Activated CD8-positive, alpha-beta memory T cell treated with anti-CD3 and anti-CD28 coated beads for 36 hours (primary cell): ENCODE measurements around the gene CIAO1. TPM values are rescaled to one million over a fixed set of nuclear protein-coding genes. Genes with fewer than 3 reads are reported as not detected.

Source experiments
- CTCF ChIA-PET: fragments of 350-600 bp; sonication (Branson Sonifier 250); formaldehyde crosslinking; loops from one replicate; lab custom pipeline; 2021; ENCODE audit warnings: antibody characterized with exemption; lab: Charles Lee
- POLR2A ChIA-PET: fragments of 350-600 bp; sonication (Branson Sonifier 250); formaldehyde crosslinking; loops from one replicate; lab custom pipeline; 2021; ENCODE audit warnings: antibody characterized with exemption; lab: Charles Lee
- total RNA-seq, 2 experiments: library from RNA; stranded (reverse); gene quantifications; one replicate each; pipeline ENCODE4 v1.2.3, GENCODE V29; 2021

CIAO1 gene
- total RNA-seq, 2 experiments from 2014 or later: 76.7 to 76.8 TPM

- ChIA-PET CTCF (interaction anchor here (0.8 to 1.3 kb wide), 4 partner anchors 33 to 148 kb away, joined by 3 to 7 read pairs (median 4); partner anchors contain the start of gene STARD7), POLR2A (interaction anchor here (0.5 kb wide), 1 partner anchor 83 kb away, joined by 3 read pairs; no protein-coding TSS in a partner anchor)
These were observed 1.2 kb upstream of the CIAO1 start for GRCh38 chr2:96264656-96265348.

GRCh38 chr2:96265349-96265839 lies 631 bp upstream of the CIAO1 start:
- ChIA-PET CTCF (interaction anchor here (1.0 to 1.3 kb wide), 3 partner anchors 34 to 148 kb away, joined by 3 to 7 read pairs (median 5); partner anchors contain the start of gene STARD7), POLR2A (no interaction called here)

GRCh38 chr2:96267159-96267971 lies 1.3 kb downstream of the CIAO1 start:
- CTCF ChIA-PET: interaction anchor here (0.7 to 1.7 kb wide), 11 partner anchors 28 to 287 kb away, joined by 3 to 9 read pairs (median 4); partner anchors contain the start of genes ASTL and STARD7

GRCh38 chr2:96271995-96272394 lies 6.0 kb downstream of the CIAO1 start:
- ChIA-PET POLR2A (no interaction called here), CTCF (no interaction called here)

More at GRCh38 chr2:96267159-96267971, 1.3 kb downstream of the CIAO1 start:
- POLR2A ChIA-PET: interaction anchor here (0.6 to 2.0 kb wide), 8 partner anchors 37 to 268 kb away, joined by 3 to 17 read pairs (median 5); partner anchors contain the start of gene STARD7

GRCh38 chr2:96273763-96274162 lies 7.7 kb downstream of the CIAO1 start:
- CTCF ChIA-PET: interaction anchor here (0.8 kb wide), 1 partner anchor 281 kb away, joined by 3 read pairs; no protein-coding TSS in a partner anchor
- POLR2A ChIA-PET: interaction anchor here (0.7 to 0.8 kb wide), 2 partner anchors 21 to 79 kb away, joined by 4 to 5 read pairs; no protein-coding TSS in a partner anchor

- CTCF ChIA-PET: interaction anchor here (0.8 to 1.0 kb wide), 2 partner anchors 14 to 282 kb away, joined by 3 read pairs; no protein-coding TSS in a partner anchor
- POLR2A ChIA-PET: interaction anchor here (0.8 kb wide), 1 partner anchor 78 kb away, joined by 4 read pairs; no protein-coding TSS in a partner anchor
These were observed 8.5 kb downstream of the CIAO1 start for GRCh38 chr2:96274355-96275056.

GRCh38 chr2:96276787-96277499 lies 10.9 kb downstream of the CIAO1 start:
- POLR2A ChIA-PET: interaction anchor here (0.6 to 1.3 kb wide), 2 partner anchors 17 to 28 kb away, joined by 4 to 7 read pairs; no protein-coding TSS in a partner anchor
- CTCF ChIA-PET: interaction anchor here (0.7 kb wide), 2 partner anchors 249 to 253 kb away, joined by 3 to 5 read pairs; no protein-coding TSS in a partner anchor

GRCh38 chr2:96287273-96287856 lies 21.3 kb downstream of the CIAO1 start:
- ChIA-PET CTCF (interaction anchor here (1.1 to 1.3 kb wide), 2 partner anchors 15 to 18 kb away, joined by 3 to 4 read pairs; partner anchors contain the start of gene SNRNP200), POLR2A (no interaction called here)

- ChIA-PET POLR2A (interaction anchor here (1.2 kb wide), 1 partner anchor 10 kb away, joined by 4 read pairs; no protein-coding TSS in a partner anchor), CTCF (no interaction called here)
These were observed 25.7 kb downstream of the CIAO1 start for GRCh38 chr2:96291751-96292150.

- ChIA-PET CTCF (interaction anchor here (0.7 to 1.4 kb wide), 2 partner anchors 13 to 280 kb away, joined by 3 to 5 read pairs; no protein-coding TSS in a partner anchor), POLR2A (interaction anchor here (0.5 to 1.1 kb wide), 6 partner anchors 12 to 147 kb away, joined by 3 to 7 read pairs (median 3); no protein-coding TSS in a partner anchor)
These were observed 28.2 kb downstream of the CIAO1 start for GRCh38 chr2:96294271-96294670.

- ChIA-PET CTCF (no interaction called here), POLR2A (no interaction called here)
These were observed 30.9 kb downstream of the CIAO1 start for GRCh38 chr2:96296925-96297324.

GRCh38 chr2:96301865-96302264 lies 35.8 kb downstream of the CIAO1 start:
- ChIA-PET CTCF (interaction anchor here (0.9 to 1.0 kb wide), 2 partner anchors 14 to 19 kb away, joined by 3 read pairs; no protein-coding TSS in a partner anchor), POLR2A (interaction anchor here (1.2 kb wide), 1 partner anchor 20 kb away, joined by 3 read pairs; no protein-coding TSS in a partner anchor)

GRCh38 chr2:96304606-96305005 lies 38.6 kb downstream of the CIAO1 start:
- CTCF ChIA-PET: interaction anchor here (1.0 to 1.6 kb wide), 5 partner anchors 17 to 43 kb away, joined by 3 to 9 read pairs (median 4); no protein-coding TSS in a partner anchor
- POLR2A ChIA-PET: interaction anchor here (0.9 to 3.0 kb wide), 5 partner anchors 17 to 97 kb away, joined by 4 to 23 read pairs (median 5); partner anchors contain the start of gene ITPRIPL1

- CTCF ChIA-PET: interaction anchor here (0.7 to 1.6 kb wide), 8 partner anchors 15 to 44 kb away, joined by 3 to 9 read pairs (median 4); partner anchors contain the start of gene ITPRIPL1
- POLR2A ChIA-PET: interaction anchor here (0.7 to 3.0 kb wide), 8 partner anchors 11 to 227 kb away, joined by 4 to 23 read pairs (median 4); partner anchors contain the start of gene ITPRIPL1
These were observed 39.3 kb downstream of the CIAO1 start, which contains the start of gene SNRNP200 for GRCh38 chr2:96305091-96305978. SNRNP200 (minus strand) TSS chr2:96305546; CDS start chr2:96305437, 109 bp downstream.

GRCh38 chr2:96305979-96306308 lies 39.9 kb downstream of the CIAO1 start:
- ChIA-PET CTCF (interaction anchor here (0.7 to 1.6 kb wide), 6 partner anchors 14 to 107 kb away, joined by 3 to 6 read pairs (median 4); partner anchors contain the start of gene ITPRIPL1), POLR2A (interaction anchor here (0.7 to 3.0 kb wide), 7 partner anchors 10 to 226 kb away, joined by 3 to 23 read pairs (median 5); partner anchors contain the start of genes ITPRIPL1 and NCAPH)
